ENCODE measurements around the gene POLR2E. TPM values are rescaled to one million over a fixed set of nuclear protein-coding genes. Genes with fewer than 3 reads are reported as not detected.

Gene POLR2E
- total and polyA plus RNA-seq, 2 of the 8 experiments (the other 6 are each of a cell fraction or from before 2014, with no cell fraction given): 281 to 381 TPM

GRCh38 chr19:1057176-1057855 is 37.9 kb downstream of the POLR2E start:
- H3K18ac ChIP-seq (ENCODE audit: extremely low read depth, low read length): no peak overlapping the region
- no peak overlapping the region for H4K91ac ChIP-seq (replicated peaks; ENCODE audit: insufficient read length, low read length)
- no peak overlapping the region for H3K23ac ChIP-seq (ENCODE audit: insufficient read length)
- no peak overlapping the region for H3K4me2 ChIP-seq (ENCODE audit: insufficient read depth in 1 of 2, low read depth in 2 of 2, low read length in 2 of 2)
- POLR2A ChIA-PET (ENCODE audit: partially characterized antibody): interaction anchor here (1.0 to 3.0 kb wide), 6 partner anchors 9 to 29 kb away, joined by 3 to 12 read pairs (median 6); partner anchors contain the start of genes ABCA7 and ARHGAP45
- H4K8ac ChIP-seq (ENCODE audit: extremely low read depth, insufficient read depth, low read length): no peak overlapping the region
- peaks cover 0 to 2% (median 0%) of the 10 kb centered on the region in 4 experiments; a peak in 1 of 7 replicates for H3K4me1 ChIP-seq (replicated peaks in 1 of 4; ENCODE audit: control insufficient read depth in 3 of 4, insufficient read depth in 4 of 4, low read length in 3 of 4)
- no peak overlapping the region for H3K27ac ChIP-seq (ENCODE audit: low read depth, low read length)
- no peak overlapping the region for H3K4ac ChIP-seq (replicated peaks; ENCODE audit: insufficient read length, low read depth, low read length)
- H2BK5ac ChIP-seq (ENCODE audit: low read depth, low read length): no peak overlapping the region
- no peak overlapping the region for H2BK120ac ChIP-seq (replicated peaks; ENCODE audit: low read depth, low read length)
- H4K20me1 ChIP-seq (replicated peaks in 1 of 2; ENCODE audit: control insufficient read depth in 1 of 2, insufficient read depth in 2 of 2, low read length in 2 of 2): peaks cover 0 to 2% of the 10 kb centered on the region in 2 experiments
- FAIRE-seq (no peak), DNase-seq (ENCODE audit: low read depth in 1 of 2, low spot score in 2 of 2) (no peak)
- H3K56ac ChIP-seq (replicated peaks; ENCODE audit: insufficient read length, low read depth, low read length): no peak overlapping the region
- H2BK15ac ChIP-seq (ENCODE audit: low read length): no peak overlapping the region
- H2AFZ ChIP-seq (ENCODE audit: low read length): no peak overlapping the region
- CTCF ChIA-PET (ENCODE audit: partially characterized antibody): interaction anchor here (0.6 to 2.4 kb wide), 5 partner anchors 8 to 287 kb away, joined by 3 to 10 read pairs (median 5); partner anchors contain the start of gene ARHGAP45
- H2BK12ac ChIP-seq (ENCODE audit: low read depth, low read length): no peak overlapping the region
- TF ChIP-seq CBX5 (IDR thresholded peaks at IDR 0.05; ENCODE audit: low read depth, low read length) (0 out of 2 replicates have a peak, but pooled peaks have one; percentile 89), POLR2A (IDR thresholded peaks at IDR 0.05; ENCODE audit: control extremely low read depth in 1 of 2, low read depth in 2 of 2, low read length in 2 of 2) (no peak)
- no peak overlapping the region for H3K9ac ChIP-seq (replicated peaks in 1 of 4; ENCODE audit: extremely low read depth in 1 of 4, low read depth in 3 of 4, low read length in 3 of 4)
- no peak overlapping the region for H4K5ac ChIP-seq (ENCODE audit: insufficient read length, low read depth, low read length)
- H2BK20ac ChIP-seq (ENCODE audit: low read length): no peak overlapping the region
- 81% methylated on average over 3 of the region's 3 CpGs; no CpG with 5 or more reads in 1 of the 2 experiments for WGBS, 2 experiments (ENCODE audit: extremely low coverage in 1 of 2, insufficient coverage in 1 of 2, insufficient read length in 1 of 2, insufficient replicate concordance in 2 of 2, low coverage in 1 of 2, low lambda C conversion rate in 2 of 2, missing lambda C conversion rate in 1 of 2)
- peaks cover 38 to 57% of the 10 kb centered on the region in 2 experiments for H3K9me3 ChIP-seq (ENCODE audit: insufficient read depth in 2 of 2, low read depth in 1 of 2, low read length in 1 of 2)
- H3K23me2 ChIP-seq (ENCODE audit: low read depth, low read length): peaks cover 3% of the 10 kb centered on the region; the same call in 1 of the 2 replicates
- peaks cover 0 to 49% (median 14%) of the 10 kb centered on the region in 4 experiments; a peak in 6 of 8 replicates for H3K36me3 ChIP-seq (ENCODE audit: control insufficient read depth in 2 of 4, insufficient read depth in 4 of 4, low read length in 3 of 4)
- no peak overlapping the region for H3K14ac ChIP-seq (ENCODE audit: insufficient read length)
- no peaks in the 10 kb centered on the region for H3K79me1 ChIP-seq (ENCODE audit: low read depth, low read length)
- no peak overlapping the region for H3K4me3 ChIP-seq (ENCODE audit: extremely low read depth in 1 of 4, insufficient read depth in 2 of 4, low read depth in 3 of 4, low read length in 4 of 4)
- no peaks in the 10 kb centered on the region; a peak in 1 of 7 replicates for H3K27me3 ChIP-seq (replicated peaks in 1 of 4; ENCODE audit: control insufficient read depth in 3 of 4, extremely low read depth in 1 of 4, insufficient read depth in 3 of 4, low read length in 3 of 4)
- no peaks in the 10 kb centered on the region for H3K79me2 ChIP-seq (ENCODE audit: control insufficient read depth in 1 of 2, insufficient read depth in 2 of 2, low read length in 2 of 2)
- H2AK5ac ChIP-seq (ENCODE audit: low read depth, low read length): no peak overlapping the region
